Astrocyte of the spinal cord (primary cell): Measurements from ENCODE around the gene GPATCH11.
A peak's percentile ranks its signal among the peaks of the same experiment; 100 is the strongest.

Experiments
- DNase-seq: peaks from one replicate; pipeline ENCODE4 v3.0.0; 2011; ENCODE audit warnings: low read depth, low spot score
- H3K4me3 ChIP-seq: 2 replicates; pipeline ENCODE4 v1.5.1; 2011; ENCODE audit warnings: low read depth, mild to moderate bottlenecking, low read length, moderate library complexity
- CTCF ChIP-seq: IDR thresholded peaks from 2 replicates; pipeline ENCODE4 v1.5.1; 2012; ENCODE audit warnings: low read depth, mild to moderate bottlenecking, low read length, inconsistent platforms
- in situ Hi-C: cut with HindIII; loops from 2 replicates; pipeline ENCODE4 v1.10.0; 2017; ENCODE audit warnings: low sequenced_read_pairs

The GPATCH11 gene

DNA sequence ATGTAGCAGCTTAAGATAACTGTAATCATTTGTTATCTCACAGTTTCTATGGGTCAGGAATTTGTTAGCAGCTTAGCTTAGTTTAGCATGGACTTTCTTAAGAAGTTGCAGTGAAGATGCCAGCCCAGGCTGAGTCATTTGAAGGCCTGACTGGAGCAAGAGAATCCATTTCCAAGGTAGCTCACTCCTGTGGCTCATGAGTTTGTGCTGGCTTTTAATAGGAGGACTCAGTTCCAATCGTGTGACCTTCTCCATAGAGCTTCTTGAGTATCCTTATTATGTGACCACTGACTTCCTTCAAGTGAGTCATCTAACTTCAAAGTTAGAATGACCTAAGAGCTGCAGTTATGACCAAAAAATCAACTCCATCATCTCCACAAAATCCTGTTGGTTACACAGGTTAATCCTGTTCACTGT lies 1.4 kb downstream of the GPATCH11 start:
- DNase-seq, result peak; percentile 66
- in situ Hi-C loops, result no loop called here
- TF ChIP-seq CTCF, result no peak
- H3K4me3 ChIP-seq, result no peak overlapping the region

DNA sequence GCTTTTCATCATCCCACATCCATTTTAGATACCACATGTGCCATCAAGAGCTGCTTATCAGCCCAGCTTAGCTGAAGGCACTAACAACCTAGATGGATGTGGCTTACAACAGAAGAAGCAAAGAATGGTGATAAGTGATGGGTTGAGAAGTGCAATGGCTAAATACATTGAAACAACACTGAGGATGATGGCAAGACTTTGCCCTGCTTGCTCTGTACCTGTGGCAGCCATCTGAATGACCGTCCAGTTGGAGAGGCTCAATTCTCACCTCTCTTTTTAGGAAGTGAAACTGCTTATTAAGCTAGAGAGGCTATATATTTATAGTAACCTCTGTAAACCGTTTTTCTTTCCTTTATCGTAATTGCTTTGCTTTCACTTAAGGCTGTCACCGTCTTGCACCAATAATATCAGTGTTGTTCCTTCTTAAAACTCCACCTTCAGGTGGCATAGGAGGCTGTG lies 5.7 kb downstream of the GPATCH11 start:
- TF ChIP-seq CTCF, result no peak
- H3K4me3 ChIP-seq, result no peak overlapping the region
- in situ Hi-C loops, result no loop called here
- DNase-seq, result no peak

GRCh38 chr2:37091873-37092272 lies 7.6 kb downstream of the GPATCH11 start:
- TF ChIP-seq CTCF, result no peak
- in situ Hi-C loops, result no loop called here
- H3K4me3 ChIP-seq, result no peak overlapping the region
- no peak for DNase-seq

DNA sequence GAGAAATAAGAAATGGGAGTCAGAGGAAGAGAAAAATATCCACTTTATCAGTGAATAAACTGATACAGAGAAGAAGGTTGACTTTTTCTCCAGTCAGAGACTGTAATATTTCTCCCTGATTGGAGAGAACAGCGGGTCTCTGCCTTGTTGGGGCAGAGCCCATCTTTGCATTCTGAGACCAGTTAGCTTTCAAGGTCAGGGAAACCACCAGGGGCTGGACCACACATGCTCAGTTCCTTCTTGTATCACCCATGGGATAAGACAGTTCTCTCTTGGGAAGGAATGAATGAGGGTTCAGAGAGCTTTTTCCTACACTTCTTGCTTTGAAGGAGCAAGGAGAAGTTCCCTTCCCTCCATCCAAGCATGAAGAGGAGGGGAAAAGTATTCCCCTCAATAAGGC lies 12.2 kb downstream of the GPATCH11 start:
- in situ Hi-C loops, result no loop called here
- no peak for DNase-seq
- no peak overlapping the region for H3K4me3 ChIP-seq
- TF ChIP-seq CTCF, result no peak

DNA sequence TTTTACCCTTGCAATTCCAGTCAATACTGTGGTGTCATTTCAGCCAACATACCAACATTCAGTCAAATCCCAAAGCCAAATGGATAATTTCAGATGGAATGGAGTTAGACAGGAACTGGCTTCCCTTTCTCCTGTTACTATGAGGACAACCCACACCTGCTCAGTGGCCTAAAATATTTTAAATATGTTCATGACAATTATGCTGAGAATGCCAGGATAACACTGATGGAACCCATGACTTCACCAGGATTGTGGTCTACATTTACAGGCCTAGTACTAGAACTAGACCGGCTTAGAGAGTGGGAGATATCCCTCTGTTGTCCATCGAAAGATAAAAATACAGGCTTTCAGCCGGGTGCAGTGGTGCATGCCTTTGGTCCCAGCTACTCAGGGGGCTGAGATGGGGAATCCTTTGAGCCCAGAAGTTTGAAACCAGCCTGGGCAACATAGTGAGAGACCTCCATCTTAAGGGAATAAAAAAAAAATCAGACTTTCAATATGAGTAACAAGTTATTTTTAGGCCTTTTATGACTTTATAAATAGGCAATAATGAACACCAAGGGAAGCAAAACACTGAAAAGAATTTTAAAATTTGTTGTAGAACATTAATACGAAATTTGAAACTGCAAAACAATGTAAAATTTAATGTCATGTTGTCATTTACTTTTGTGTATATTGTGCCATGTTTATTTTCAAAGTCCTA lies 14.2 kb downstream of the GPATCH11 start:
- in situ Hi-C loops, result no loop called here
- no peak for DNase-seq
- H3K4me3 ChIP-seq, result no peak overlapping the region
- no peak for TF ChIP-seq CTCF

- no peak for TF ChIP-seq CTCF
- in situ Hi-C loops, result no loop called here
- H3K4me3 ChIP-seq, result no peak overlapping the region
- DNase-seq, result no peak
Measured at GRCh38 chr2:37100054-37100453, 15.7 kb downstream of the GPATCH11 start.
